Activated T-cell treated with anti-CD3 and anti-CD28 coated beads, Interleukin-2, amount 50 U/mL, for 1 hour (primary cell): Measurements from ENCODE around the gene STX18.

ENCODE experiments used
- DNase-seq: peaks from one replicate; pipeline ENCODE4 v3.0.0-alpha.2; 2020

The STX18 gene

GRCh38 chr4:4395849-4396627, 145.8 kb downstream of the STX18 start:
- no peak for DNase-seq

- DNase-seq: no peak
Measured at GRCh38 chr4:4395371-4395770, 146.5 kb downstream of the STX18 start.

GRCh38 chr4:4394644-4395043, 147.2 kb downstream of the STX18 start:
- DNase-seq: no peak

- no peak for DNase-seq
Measured at GRCh38 chr4:4392501-4393183, 149.2 kb downstream of the STX18 start.

GRCh38 chr4:4391866-4392265, 150.0 kb downstream of the STX18 start:
- no peak for DNase-seq

- DNase-seq: no peak
Measured at GRCh38 chr4:4390515-4391240, 151.2 kb downstream of the STX18 start.

GRCh38 chr4:4390046-4390445, 151.8 kb downstream of the STX18 start:
- no peak for DNase-seq

- DNase-seq: no peak
Measured at GRCh38 chr4:4388836-4389575, 152.8 kb downstream of the STX18 start.

- DNase-seq: no peak
Measured at GRCh38 chr4:4388311-4388790, 153.5 kb downstream of the STX18 start.

GRCh38 chr4:4387531-4388310, 154.1 kb downstream of the STX18 start:
- no peak for DNase-seq

- peak; percentile 36 for DNase-seq
Measured at GRCh38 chr4:4386736-4387392, 155.0 kb downstream of the STX18 start, which contains the start of gene NSG1. Gene NSG1 (plus strand): TSS chr4:4387102. CDS start chr4:4387630, 528 bp downstream.

GRCh38 chr4:4386296-4386735, 155.5 kb downstream of the STX18 start:
- no peak for DNase-seq

- no peak for DNase-seq
Measured at GRCh38 chr4:4385729-4386295, 156.0 kb downstream of the STX18 start.

GRCh38 chr4:4384837-4385236, 157.0 kb downstream of the STX18 start:
- no peak for DNase-seq

- DNase-seq: no peak
Measured at GRCh38 chr4:4383085-4383484, 158.8 kb downstream of the STX18 start.

- no peak for DNase-seq
Measured at GRCh38 chr4:4379540-4380087, 162.2 kb downstream of the STX18 start.

- no peak for DNase-seq
Measured at GRCh38 chr4:4377732-4378460, 164.0 kb downstream of the STX18 start.

- no peak for DNase-seq
Measured at GRCh38 chr4:4377191-4377590, 164.7 kb downstream of the STX18 start.

- DNase-seq: no peak
Measured at GRCh38 chr4:4376074-4376473, 165.8 kb downstream of the STX18 start.
